ENCODE results near the gene SLC25A45.
"Not testable (repeated sequence)": the region's sequence is repeated elsewhere in the genome, so short reads cannot be mapped to it uniquely, and the experiment has no call there.

Gene SLC25A45

GRCh38 chr11:65334696-65335295 is 47.6 kb downstream of the SLC25A45 start:
- TF ChIP-seq CTCF (IDR thresholded peaks at IDR 0.05; ENCODE audit: low read depth, low read length, poor library complexity, severe bottlenecking): no peak
- TF ChIP-seq EZH2phosphoT487 (IDR thresholded peaks at IDR 0.05; ENCODE audit: borderline replicate concordance, low read length): no peak
- H4K20me1 ChIP-seq (ENCODE audit: control insufficient read depth, insufficient read depth, low read depth, low read length): peaks cover 14% of the 10 kb centered on the region; the same call in 1 of the 2 replicates
- H3K36me3 ChIP-seq (ENCODE audit: control insufficient read depth, low read length): peaks cover 36% of the 10 kb centered on the region
- H3K9me3 ChIP-seq (ENCODE audit: control insufficient read depth, insufficient read depth, low read length): no peaks in the 10 kb centered on the region
- H3K27ac ChIP-seq (ENCODE audit: low read depth, low read length): peak overlapping the region; percentile 48; the same call in 1 of the 2 replicates
- peak overlapping the region; percentile 70 for H3K4me2 ChIP-seq (ENCODE audit: low read length)
- H3K9me2 ChIP-seq (replicated peaks; ENCODE audit: control insufficient read depth, low read length): no peaks in the 10 kb centered on the region
- H3K4me1 ChIP-seq (ENCODE audit: control insufficient read depth, low read length): peaks cover 19% of the 10 kb centered on the region
- H3F3A ChIP-seq (ENCODE audit: control insufficient read depth, insufficient read depth): peaks cover 10% of the 10 kb centered on the region
- peak overlapping the region; percentile 93 for H3K4me3 ChIP-seq (ENCODE audit: low read length)
- H3K27me3 ChIP-seq (ENCODE audit: control insufficient read depth, low read length): no peaks in the 10 kb centered on the region
- H3K79me2 ChIP-seq (ENCODE audit: control insufficient read depth, low read length): peaks cover 61% of the 10 kb centered on the region

DNA sequence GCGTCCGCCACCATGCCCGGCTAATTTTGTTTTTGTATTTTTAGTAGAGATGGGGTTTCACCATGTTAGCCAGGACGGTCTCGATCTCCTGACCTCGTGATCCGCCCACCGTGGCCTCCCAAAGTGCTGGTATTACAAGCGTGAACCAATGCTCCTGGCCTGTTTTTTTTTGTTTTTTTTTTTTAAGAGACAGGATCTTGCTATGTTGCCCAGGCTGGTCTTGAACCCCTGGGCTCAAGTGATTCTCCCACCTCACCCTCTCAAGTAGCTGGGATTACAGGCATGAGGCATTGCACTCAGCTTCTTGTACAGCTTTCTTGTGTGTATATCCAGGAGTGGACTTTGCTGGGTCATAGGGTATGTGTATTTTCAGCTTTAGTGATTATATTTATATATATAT is 49.9 kb downstream of the SLC25A45 start:
- H3F3A ChIP-seq (ENCODE audit: control insufficient read depth, insufficient read depth): peaks cover 13% of the 10 kb centered on the region
- H3K4me2 ChIP-seq (ENCODE audit: low read length); H3K4me3 ChIP-seq (ENCODE audit: low read length); H3K27me3 ChIP-seq (ENCODE audit: control insufficient read depth, low read length); H3K9me3 ChIP-seq (ENCODE audit: control insufficient read depth, insufficient read depth, low read length); H3K27ac ChIP-seq (ENCODE audit: low read depth, low read length); H3K9me2 ChIP-seq (replicated peaks; ENCODE audit: control insufficient read depth, low read length): not testable (repeated sequence)
- peaks cover 30% of the 10 kb centered on the region for H3K4me1 ChIP-seq (ENCODE audit: control insufficient read depth, low read length)
- peaks cover 14% of the 10 kb centered on the region; the same call in 1 of the 2 replicates for H4K20me1 ChIP-seq (ENCODE audit: control insufficient read depth, insufficient read depth, low read depth, low read length)
- peaks cover 38% of the 10 kb centered on the region for H3K79me2 ChIP-seq (ENCODE audit: control insufficient read depth, low read length)
- H3K36me3 ChIP-seq (ENCODE audit: control insufficient read depth, low read length): peaks cover 20% of the 10 kb centered on the region

GRCh38 chr11:65330544-65330943 is 51.9 kb downstream of the SLC25A45 start:
- H3K4me2 ChIP-seq (ENCODE audit: low read length): no peak overlapping the region
- H3K79me2 ChIP-seq (ENCODE audit: control insufficient read depth, low read length): peaks cover 19% of the 10 kb centered on the region
- peaks cover 10% of the 10 kb centered on the region for H3K36me3 ChIP-seq (ENCODE audit: control insufficient read depth, low read length)
- peaks cover 30% of the 10 kb centered on the region for H3K4me1 ChIP-seq (ENCODE audit: control insufficient read depth, low read length)
- no peaks in the 10 kb centered on the region for H3K27me3 ChIP-seq (ENCODE audit: control insufficient read depth, low read length)
- H3K4me3 ChIP-seq (ENCODE audit: low read length): no peak overlapping the region
- no peak overlapping the region for H3K27ac ChIP-seq (ENCODE audit: low read depth, low read length)
- peaks cover 13% of the 10 kb centered on the region for H3F3A ChIP-seq (ENCODE audit: control insufficient read depth, insufficient read depth)
- H4K20me1 ChIP-seq (ENCODE audit: control insufficient read depth, insufficient read depth, low read depth, low read length): peaks cover 9% of the 10 kb centered on the region; the same call in 1 of the 2 replicates
- H3K9me3 ChIP-seq (ENCODE audit: control insufficient read depth, insufficient read depth, low read length): no peaks in the 10 kb centered on the region
- H3K9me2 ChIP-seq (replicated peaks; ENCODE audit: control insufficient read depth, low read length): no peaks in the 10 kb centered on the region
- TF ChIP-seq EZH2phosphoT487 (IDR thresholded peaks at IDR 0.05; ENCODE audit: borderline replicate concordance, low read length): no peak
- TF ChIP-seq CTCF (IDR thresholded peaks at IDR 0.05; ENCODE audit: low read depth, low read length, poor library complexity, severe bottlenecking): no peak

DNA sequence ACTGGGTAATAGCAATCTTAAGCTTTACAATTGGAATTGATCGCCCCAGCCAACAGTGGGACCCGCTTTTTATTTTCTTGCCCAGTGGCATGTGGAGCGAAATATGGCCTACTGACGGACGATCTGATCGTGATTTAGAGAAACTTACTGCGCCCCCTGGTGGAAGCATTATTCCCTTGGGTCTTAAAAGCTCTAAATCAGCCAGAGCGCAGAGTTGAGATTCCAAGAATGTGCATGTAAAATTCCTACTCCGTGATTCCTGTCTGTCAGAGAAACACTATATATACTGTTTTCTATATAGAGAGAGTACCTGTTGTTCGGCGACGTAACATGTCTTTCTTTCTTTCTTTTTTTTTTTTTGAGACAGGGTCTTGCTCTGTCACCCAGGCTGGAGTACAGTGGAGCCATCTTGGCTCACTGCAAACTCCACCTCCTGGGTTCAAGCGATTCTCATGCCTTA is 52.5 kb downstream of the SLC25A45 start:
- Histone ChIP-seq H3K27ac (ENCODE audit: low read depth, low read length) (peak overlapping the region; percentile 73), H3F3A (ENCODE audit: control insufficient read depth, insufficient read depth) (peaks cover 13% of the 10 kb centered on the region)
- TF ChIP-seq EZH2phosphoT487 (IDR thresholded peaks at IDR 0.05; ENCODE audit: borderline replicate concordance, low read length) (no peak), CTCF (IDR thresholded peaks at IDR 0.05; ENCODE audit: low read depth, low read length, poor library complexity, severe bottlenecking) (peak; percentile 74)

More for the DNA sequence above, 52.5 kb downstream of the SLC25A45 start:
- H3K79me2 ChIP-seq (ENCODE audit: control insufficient read depth, low read length): peaks cover 14% of the 10 kb centered on the region
- peaks cover 5% of the 10 kb centered on the region for H3K36me3 ChIP-seq (ENCODE audit: control insufficient read depth, low read length)
- peak overlapping the region; percentile 79 for H3K4me2 ChIP-seq (ENCODE audit: low read length)
- H3K9me2 ChIP-seq (replicated peaks; ENCODE audit: control insufficient read depth, low read length): no peaks in the 10 kb centered on the region
- no peaks in the 10 kb centered on the region for H3K9me3 ChIP-seq (ENCODE audit: control insufficient read depth, insufficient read depth, low read length)
- peaks cover 4% of the 10 kb centered on the region; the same call in 1 of the 2 replicates for H4K20me1 ChIP-seq (ENCODE audit: control insufficient read depth, insufficient read depth, low read depth, low read length)
- H3K4me3 ChIP-seq (ENCODE audit: low read length): peak overlapping the region; percentile 70
- no peaks in the 10 kb centered on the region for H3K27me3 ChIP-seq (ENCODE audit: control insufficient read depth, low read length)
- H3K4me1 ChIP-seq (ENCODE audit: control insufficient read depth, low read length): peaks cover 24% of the 10 kb centered on the region
